Renal cortical epithelial cell (primary cell): ENCODE results near the gene PAK4. TPM values are rescaled to one million over a fixed set of nuclear protein-coding genes. Genes with fewer than 3 reads are reported as not detected.
"Not testable (repeated sequence)": the region's sequence is repeated elsewhere in the genome, so short reads cannot be mapped to it uniquely, and the experiment has no call there.

Experiments used
- DNase-seq: peaks from one replicate; pipeline ENCODE4 v3.0.0-alpha.2; 2011; ENCODE audit warnings: low read depth
- total RNA-seq: library from RNA; depleted of rRNA; stranded (reverse); fragments of >200 nt; gene quantifications from 2 replicates; pipeline ENCODE4 v1.2.3, GENCODE V29; 2014

PAK4 gene
- total RNA-seq: 5.0 and 17.7 TPM in 2 replicates

DNA sequence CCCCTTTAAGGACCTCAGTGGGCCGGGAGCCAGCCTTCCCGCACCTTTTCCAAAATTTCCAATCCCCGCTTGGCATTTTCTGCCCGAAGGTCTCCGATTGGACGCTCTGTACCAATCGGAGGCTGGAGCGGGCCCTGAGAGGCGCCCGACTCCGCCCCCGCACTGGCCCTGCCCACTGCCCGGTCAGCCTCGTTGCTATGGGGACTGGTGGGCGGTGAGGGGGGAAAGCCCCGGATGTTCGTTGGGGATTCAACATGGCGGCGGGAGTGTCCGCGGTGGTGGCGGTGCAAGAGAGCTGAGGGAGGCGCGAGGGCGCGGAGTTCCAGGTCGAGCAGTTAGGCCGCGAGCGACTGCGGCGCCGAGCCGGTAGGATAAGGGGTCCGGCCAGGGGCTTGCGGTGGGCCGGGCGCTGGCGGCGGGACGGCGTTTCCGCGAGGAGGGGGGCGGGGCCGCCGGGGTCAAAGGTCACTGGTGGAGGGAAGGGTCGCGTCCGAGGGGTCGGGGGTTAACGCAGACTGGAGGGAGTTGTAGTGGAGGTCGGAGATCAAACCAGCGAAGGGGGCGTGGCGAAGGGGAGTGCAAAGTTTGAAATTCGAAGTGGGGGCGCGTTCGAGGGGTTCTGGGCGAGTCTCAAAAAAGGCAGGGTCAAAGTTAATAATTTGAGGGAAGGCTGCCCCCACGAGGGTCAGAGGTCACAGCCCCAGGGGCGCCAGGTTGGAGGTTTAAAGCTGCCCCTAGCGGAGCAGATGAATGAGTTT is at the start of gene PAK4:
PAK4 (plus strand) TSS at position 233 of the 758 bp plus-strand sequence. CDS start 43,768 bp downstream, outside the sequence.
- DNase-seq: peak; percentile 89

DNA sequence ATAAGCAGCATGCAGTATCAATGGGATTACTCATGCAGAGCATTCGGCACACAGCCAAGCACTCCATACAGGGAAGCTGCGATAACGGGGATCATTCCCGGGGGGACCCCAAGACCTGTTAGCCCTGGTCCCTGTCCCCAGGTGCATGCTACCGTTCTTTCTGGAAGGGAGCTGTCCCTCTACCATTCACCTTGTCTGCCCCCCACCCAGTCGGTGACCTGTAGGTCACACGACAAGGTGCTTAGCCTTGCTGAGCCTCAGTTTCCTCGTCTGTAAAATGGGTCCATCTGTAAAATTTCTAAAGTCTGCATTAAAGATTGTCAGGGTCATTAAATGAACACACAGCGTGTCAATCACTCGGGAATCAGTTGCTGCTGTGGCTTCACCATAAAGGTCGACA is 48.3 kb upstream of the PAK4 start:
- DNase-seq: no peak

DNA sequence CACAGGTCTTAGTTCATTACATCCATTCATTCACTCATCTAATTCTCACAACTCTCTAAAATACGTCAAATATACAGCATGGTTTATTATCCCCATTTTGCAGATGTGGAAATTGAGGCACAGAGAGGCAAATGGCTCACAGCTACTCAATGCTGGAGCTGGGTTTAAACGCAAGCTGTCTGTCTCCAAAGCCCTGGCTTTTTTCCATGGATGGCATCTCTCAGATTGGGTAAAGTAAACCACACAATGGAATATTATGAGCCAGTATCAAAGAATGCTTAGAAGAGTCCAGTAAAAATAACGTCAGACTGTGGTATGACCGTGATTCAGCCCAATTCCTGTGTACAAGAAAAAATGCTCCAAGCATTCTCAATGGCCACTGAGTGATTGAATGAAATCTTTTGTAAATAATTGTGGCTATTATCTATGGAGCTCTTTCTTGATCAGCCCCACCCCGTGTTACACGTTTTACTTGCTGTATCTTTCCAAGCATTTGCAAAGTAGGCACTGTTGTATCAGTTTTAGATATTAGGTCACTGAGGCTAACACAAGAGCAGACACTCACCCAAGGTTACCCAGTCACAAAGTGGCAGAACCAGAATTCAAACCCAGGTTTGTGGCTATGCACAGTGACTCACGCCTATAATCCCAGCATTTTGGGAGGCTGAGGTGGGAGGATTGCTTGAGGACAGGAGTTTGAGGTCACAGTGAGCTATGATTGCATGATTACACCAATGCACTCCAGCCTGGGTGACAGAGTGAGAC is 47.0 kb upstream of the PAK4 start:
- DNase-seq: peak; percentile 96

- peak; percentile 30 for DNase-seq
Measured at GRCh38 chr19:39080431-39080830, 45.2 kb upstream of the PAK4 start.

DNA sequence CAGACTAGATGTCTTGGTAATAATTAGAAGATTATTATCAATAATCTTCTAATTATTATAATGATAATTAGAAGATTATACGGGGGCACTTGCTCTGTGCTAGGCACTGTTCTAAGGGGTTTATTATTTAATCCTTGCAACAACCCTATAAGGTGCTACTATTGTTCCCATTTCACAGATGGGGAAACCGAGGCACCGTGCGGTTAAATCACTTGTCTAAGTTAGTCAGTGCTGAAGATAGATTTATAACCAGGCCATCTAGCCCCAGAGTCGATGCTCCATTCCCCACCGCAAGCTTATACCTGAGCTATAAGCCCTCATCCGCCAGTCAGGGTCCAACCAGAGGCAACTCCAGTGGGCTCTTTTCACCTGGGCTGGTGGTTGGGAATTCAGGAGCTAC is 43.4 kb upstream of the PAK4 start:
- no peak for DNase-seq

DNA sequence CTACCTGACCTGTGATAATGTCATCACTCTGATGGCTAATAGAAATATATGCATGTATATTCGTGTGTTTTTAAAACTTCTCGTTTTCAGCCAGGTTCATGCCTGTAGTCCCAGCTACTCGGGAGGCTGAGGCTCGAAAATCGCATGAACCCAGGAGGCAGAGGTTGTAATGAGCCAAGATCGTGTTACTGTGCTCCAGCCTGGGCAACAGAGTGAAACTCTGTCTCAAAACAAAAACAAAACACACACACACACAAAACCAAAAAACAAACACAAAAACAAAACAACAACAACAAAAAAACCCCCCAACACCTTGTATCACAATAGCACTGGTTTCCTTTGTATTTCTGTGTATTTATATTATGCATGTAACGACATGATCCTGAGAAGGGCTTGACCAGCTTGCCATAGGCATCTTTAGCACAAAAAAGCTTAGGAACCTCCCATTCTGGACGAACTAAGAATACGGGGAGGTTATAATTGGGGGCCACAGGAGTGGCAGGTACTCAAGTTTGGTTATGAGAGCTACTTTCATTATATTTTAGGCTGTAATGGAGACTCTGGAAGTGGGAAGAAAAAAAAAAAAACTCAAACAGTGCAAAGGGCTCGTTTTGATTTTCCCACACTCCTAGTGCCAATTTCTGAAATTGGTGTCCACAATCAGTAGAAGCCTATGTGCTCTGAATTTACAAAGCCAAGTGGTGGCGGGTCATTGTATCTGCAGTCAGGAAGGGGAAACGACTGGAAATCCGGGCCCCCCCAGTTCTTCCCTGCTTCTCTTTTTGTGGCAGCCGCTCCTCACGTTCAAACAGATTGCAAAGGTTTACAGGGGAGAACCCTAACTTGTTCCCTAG is 42.6 kb upstream of the PAK4 start:
- no peak for DNase-seq

GRCh38 chr19:39083599-39083982 is 42.0 kb upstream of the PAK4 start:
- DNase-seq: no peak

- DNase-seq: no peak
Measured at GRCh38 chr19:39083983-39084731, 41.4 kb upstream of the PAK4 start, which contains the start of gene ACP7. Gene ACP7 (plus strand): TSS chr19:39084368. CDS start chr19:39085270, 902 bp downstream.

- no peak for DNase-seq
Measured at GRCh38 chr19:39084732-39085080, 40.9 kb upstream of the PAK4 start.

- no peak for DNase-seq
Measured at GRCh38 chr19:39085392-39085791, 40.2 kb upstream of the PAK4 start.

GRCh38 chr19:39086386-39086785 is 39.2 kb upstream of the PAK4 start:
- no peak for DNase-seq

DNA sequence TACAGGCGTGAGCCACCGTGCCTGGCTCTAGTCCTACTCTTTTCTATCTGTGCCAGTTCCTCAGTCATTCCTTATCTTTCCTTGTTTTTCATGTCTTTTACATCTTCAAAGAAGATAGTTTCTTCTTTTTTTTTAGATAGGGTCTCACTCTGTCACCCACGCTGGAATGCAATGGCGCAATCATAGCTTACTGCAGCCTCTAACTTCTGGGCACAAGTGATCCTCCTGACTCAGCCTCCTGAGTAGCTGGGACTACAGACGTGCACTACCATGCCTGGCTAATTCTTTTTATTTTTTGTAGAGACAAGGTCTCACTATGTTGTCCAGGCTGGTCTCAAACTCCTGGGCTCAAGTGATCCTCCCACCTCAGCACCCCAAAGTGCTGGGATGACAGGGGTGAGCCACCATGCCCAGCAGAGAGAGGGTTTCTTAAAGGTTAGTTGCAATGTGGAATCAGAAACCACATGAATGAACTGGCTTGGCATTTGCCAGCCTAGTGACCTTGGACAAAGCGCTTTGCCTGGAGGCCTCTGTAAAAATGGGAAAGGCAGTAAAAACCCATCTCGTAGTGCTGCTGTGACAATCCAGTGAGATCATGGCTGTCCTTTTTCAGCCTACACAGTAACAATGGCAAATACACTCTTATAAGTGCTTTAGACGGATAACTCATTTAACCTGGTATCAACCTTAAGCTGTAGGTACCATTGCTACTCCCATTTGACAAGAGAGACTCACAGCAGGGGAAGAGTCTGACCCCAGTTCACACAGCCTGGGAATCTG is 37.5 kb upstream of the PAK4 start:
- no peak for DNase-seq

GRCh38 chr19:39090016-39090415 is 35.6 kb upstream of the PAK4 start:
- not testable (repeated sequence) for DNase-seq

- no peak for DNase-seq
Measured at GRCh38 chr19:39090881-39091280, 34.7 kb upstream of the PAK4 start.

- not testable (repeated sequence) for DNase-seq
Measured at GRCh38 chr19:39095799-39096540, 29.6 kb upstream of the PAK4 start.

- DNase-seq: no peak
Measured at GRCh38 chr19:39097299-39097698, 28.3 kb upstream of the PAK4 start.

DNA sequence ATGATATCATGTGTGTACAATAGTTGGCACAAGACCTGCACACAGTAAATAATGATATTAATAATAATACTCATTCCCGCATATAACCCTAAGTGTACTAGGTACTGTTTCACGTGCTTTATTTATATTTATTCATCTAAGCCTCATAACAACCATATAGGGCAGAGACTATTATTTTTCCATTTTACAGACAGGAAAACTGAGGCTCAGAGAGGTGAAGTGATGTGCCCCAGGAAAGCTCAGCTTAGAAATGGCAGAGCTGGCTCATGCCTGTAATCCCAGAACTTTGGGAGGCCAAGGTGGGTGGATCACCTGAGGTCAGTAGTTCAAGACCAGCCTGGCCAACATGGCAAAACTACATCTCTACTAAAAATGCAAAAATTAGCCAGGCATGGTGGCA is 27.9 kb upstream of the PAK4 start:
- no peak for DNase-seq

DNA sequence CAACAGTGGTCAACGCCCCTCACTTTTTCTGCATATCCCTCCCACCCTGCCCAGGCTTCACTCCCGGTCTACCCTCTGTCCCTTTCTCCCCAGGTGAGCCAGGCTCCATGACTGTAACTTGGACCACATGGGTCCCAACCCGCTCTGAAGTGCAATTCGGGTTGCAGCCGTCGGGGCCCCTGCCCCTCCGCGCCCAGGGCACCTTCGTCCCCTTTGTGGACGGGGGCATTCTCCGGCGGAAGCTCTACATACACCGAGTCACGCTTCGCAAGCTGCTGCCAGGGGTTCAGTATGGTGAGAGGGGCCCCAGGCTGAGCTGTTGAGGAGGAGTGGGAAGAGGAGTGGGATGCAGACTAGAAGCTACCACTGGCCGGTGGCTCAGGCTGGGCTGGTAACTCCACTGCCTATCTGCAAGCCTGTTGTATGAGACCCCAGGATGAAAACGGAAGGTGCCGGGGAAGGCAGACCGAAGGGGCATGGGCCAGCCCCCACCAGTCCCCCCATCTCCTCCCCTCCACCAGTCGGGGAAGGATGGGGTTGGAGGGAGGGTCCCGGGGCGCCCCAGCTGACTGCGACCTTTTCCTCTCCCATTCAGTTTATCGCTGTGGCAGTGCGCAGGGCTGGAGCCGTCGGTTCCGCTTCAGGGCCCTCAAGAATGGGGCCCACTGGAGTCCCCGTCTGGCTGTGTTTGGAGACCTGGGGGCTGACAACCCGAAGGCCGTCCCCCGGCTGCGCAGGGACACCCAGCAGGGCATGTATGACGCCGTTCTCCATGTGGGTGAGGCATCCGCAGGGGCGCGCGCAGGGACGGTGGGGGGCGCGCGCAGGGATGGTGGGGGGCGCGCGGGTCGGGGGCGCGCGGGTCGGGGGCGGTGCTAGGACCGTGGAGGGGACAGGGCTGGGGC is 27.0 kb upstream of the PAK4 start:
- no peak for DNase-seq

GRCh38 chr19:39099341-39099740 is 26.2 kb upstream of the PAK4 start:
- no peak for DNase-seq
